ENCODE results near the gene MEGF9.

- no peak for TF ChIP-seq NONO (IDR thresholded peaks at IDR 0.05)
- TF ChIP-seq NONO (CRISPR knock-in tag; conservative IDR thresholded peaks at IDR 0.05): no peak
- no peak for TF ChIP-seq CHD2 (IDR thresholded peaks at IDR 0.05; ENCODE audit: low read depth, low read length)
- no peak for TF ChIP-seq POLR2A (IDR thresholded peaks at IDR 0.05; ENCODE audit: insufficient read depth in 1 of 2, low read depth in 2 of 2, low read length in 2 of 2)
Observed at GRCh38 chr9:120616966-120617935, 97.0 kb downstream of the MEGF9 start.
